Left ventricle myocardium superior (tissue), 1 donor: ENCODE data around the gene GANC. TPM values are rescaled to one million over a fixed set of nuclear protein-coding genes. Genes with fewer than 3 reads are reported as not detected.
"Not testable (repeated sequence)": the region's sequence is repeated elsewhere in the genome, so short reads cannot be mapped to it uniquely, and the experiment has no call there.

Experiments used
- ATAC-seq: fragments of 200-7000 bp; cut with Tn5 transposase; one replicate; pipeline ENCODE4 v1.9.1; 2020; ENCODE audit warnings: mild to moderate bottlenecking, moderate library complexity
- DNase-seq: peaks from one replicate; pipeline ENCODE4 v3.0.0-alpha.2; 2020
- intact Hi-C: fragments of 100-400 bp; cut with micrococcal nuclease; formaldehyde crosslinking; loops from one replicate; pipeline ENCODE4 v1.11.0; 2022
- total RNA-seq: library from RNA; stranded (reverse); fragmentation: NEBNext Ultra II Directional; extraction: Animal tissue kit (Norgen Biotek cat#: 25700); gene quantifications from one replicate; pipeline ENCODE4 v1.2.1, GENCODE V29; 2021
- donor health status: DM: no; HTN: yes; CAD: no; lungs with severe emphysema.

GANC gene
- total RNA-seq, 1 donor from 2014 or later: 16.4 TPM

GRCh38 chr15:42332331-42332730 lies 59.3 kb downstream of the GANC start:
- DNase-seq: no peak
- no peak for ATAC-seq
- intact Hi-C loops: no loop called here

GRCh38 chr15:42335074-42335473 lies 62.1 kb downstream of the GANC start:
- no peak for ATAC-seq
- intact Hi-C loops: no loop called here

GRCh38 chr15:42336650-42337049 lies 63.6 kb downstream of the GANC start:
- ATAC-seq, intact Hi-C loops, DNase-seq: not testable (repeated sequence)

More at GRCh38 chr15:42335074-42335473, 62.1 kb downstream of the GANC start:
- DNase-seq: no peak

GRCh38 chr15:42337104-42337503 lies 64.1 kb downstream of the GANC start:
- ATAC-seq, DNase-seq, intact Hi-C loops: not testable (repeated sequence)

- ATAC-seq (no peak), DNase-seq (no peak)
- intact Hi-C loops: no loop called here
Measured at GRCh38 chr15:42338500-42338899, 65.5 kb downstream of the GANC start.

- no peak for ATAC-seq
- no peak for DNase-seq
- intact Hi-C loops: no loop called here
Measured at GRCh38 chr15:42343596-42344232, 70.7 kb downstream of the GANC start.

GRCh38 chr15:42344763-42345162 lies 71.8 kb downstream of the GANC start:
- intact Hi-C loops: no loop called here
- DNase-seq (no peak), ATAC-seq (peak; percentile 62)

- intact Hi-C loops: no loop called here
- DNase-seq (no peak), ATAC-seq (no peak)
Measured at GRCh38 chr15:42345504-42345903, 72.5 kb downstream of the GANC start.

GRCh38 chr15:42348083-42348482 lies 75.1 kb downstream of the GANC start:
- no peak for DNase-seq
- ATAC-seq: no peak
- intact Hi-C loops: no loop called here

- no peak for ATAC-seq
- no peak for DNase-seq
- intact Hi-C loops: no loop called here
Measured at GRCh38 chr15:42349186-42349585, 76.2 kb downstream of the GANC start.

- no peak for ATAC-seq
- intact Hi-C loops: no loop called here
- DNase-seq: no peak
Measured at GRCh38 chr15:42352401-42352800, 79.4 kb downstream of the GANC start.

GRCh38 chr15:42353061-42353460 lies 80.1 kb downstream of the GANC start:
- intact Hi-C loops: no loop called here
- DNase-seq: no peak

GRCh38 chr15:42354824-42355223 lies 81.8 kb downstream of the GANC start:
- ATAC-seq (no peak), DNase-seq (no peak)
- intact Hi-C loops: no loop called here

More at GRCh38 chr15:42353061-42353460, 80.1 kb downstream of the GANC start:
- no peak for ATAC-seq

GRCh38 chr15:42355291-42355690 lies 82.3 kb downstream of the GANC start:
- intact Hi-C loops: no loop called here

GRCh38 chr15:42356851-42357250 lies 83.8 kb downstream of the GANC start:
- ATAC-seq: no peak
- intact Hi-C loops: no loop called here
- no peak for DNase-seq

More at GRCh38 chr15:42355291-42355690, 82.3 kb downstream of the GANC start:
- no peak for DNase-seq
- no peak for ATAC-seq

- no peak for DNase-seq
- intact Hi-C loops: no loop called here
- no peak for ATAC-seq
Measured at GRCh38 chr15:42358141-42358540, 85.1 kb downstream of the GANC start.

- ATAC-seq (peak; percentile 92), DNase-seq (no peak)
- intact Hi-C loops: no loop called here
Measured at GRCh38 chr15:42359249-42359648, 86.2 kb downstream of the GANC start, which contains the start of gene CAPN3. TSS of gene CAPN3 (plus strand) at chr15:42359501. CDS start at chr15:42359806, 305 bp downstream.

- intact Hi-C loops: no loop called here
- peak; percentile 70 for ATAC-seq
- no peak for DNase-seq
Measured at GRCh38 chr15:42359985-42360384, 87.0 kb downstream of the GANC start.

GRCh38 chr15:42360535-42361112 lies 87.6 kb downstream of the GANC start:
- no peak for ATAC-seq
- no peak for DNase-seq
- intact Hi-C loops: no loop called here

- ATAC-seq (no peak), DNase-seq (no peak)
- intact Hi-C loops: no loop called here
Measured at GRCh38 chr15:42363487-42363886, 90.5 kb downstream of the GANC start.

- DNase-seq: no peak
- intact Hi-C loops: no loop called here
- no peak for ATAC-seq
Measured at GRCh38 chr15:42363942-42364341, 90.9 kb downstream of the GANC start.
